ENCODE measurements around the gene TMEM202. TPM values are rescaled to one million over a fixed set of nuclear protein-coding genes. Genes with fewer than 3 reads are reported as not detected.

TMEM202 gene
- total and polyA plus RNA-seq, 2 donors (not counting 1 experiment from before 2014, with no cell fraction given), result not detected

- DNase-seq (no peak), ATAC-seq (ENCODE audit: low read depth) (no peak)
- H3K27me3 ChIP-seq (replicated peaks in 1 of 4; ENCODE audit: control extremely low read depth in 1 of 4, control insufficient read depth in 3 of 4, insufficient read depth in 4 of 4, low read length in 3 of 4), result no peaks in the 10 kb centered on the region
- peaks cover 39% of the 10 kb centered on the region for H4K20me1 ChIP-seq (ENCODE audit: control insufficient read depth, insufficient read depth, low read length, poor library complexity, severe bottlenecking)
- Mint-ChIP-seq H3K4me3 (no peak overlapping the region), H3K27me3 (no peaks in the 10 kb centered on the region), H3K4me1 (peaks cover 16% of the 10 kb centered on the region), H3K9me3 (ENCODE audit: insufficient read depth) (no peaks in the 10 kb centered on the region), H3K27ac (no peak overlapping the region)
- no peak overlapping the region for H2AFZ ChIP-seq (ENCODE audit: insufficient read depth, low read depth, low read length, poor library complexity, severe bottlenecking)
- no peak overlapping the region for H3K4me2 ChIP-seq (replicated peaks; ENCODE audit: low read depth, low read length, poor library complexity, severe bottlenecking)
- WGBS (ENCODE audit: insufficient coverage), result no CpG with 5 or more reads among the region's 1 CpG
- H3K36me3 ChIP-seq (replicated peaks in 1 of 2; ENCODE audit: control extremely low read depth in 1 of 2, control insufficient read depth in 1 of 2, extremely low read depth in 1 of 2, insufficient read depth in 2 of 2, low read length in 1 of 2), result peaks cover 18 to 76% of the 10 kb centered on the region in 2 experiments
- no peaks in the 10 kb centered on the region for H3K9me3 ChIP-seq (ENCODE audit: control extremely low read depth in 1 of 3, control insufficient read depth in 2 of 3, insufficient read depth in 1 of 3, low read length in 2 of 3)
- H3K79me2 ChIP-seq (ENCODE audit: control insufficient read depth, insufficient read depth, low read length), result peaks cover 27% of the 10 kb centered on the region
- peaks cover 0 to 6% of the 10 kb centered on the region in 2 donors for H3K4me1 ChIP-seq (ENCODE audit: control insufficient read depth in 2 of 2, insufficient read depth in 2 of 2, low read length in 2 of 2)
- no peak overlapping the region for H3K4me3 ChIP-seq (ENCODE audit: control extremely low read depth in 1 of 5, extremely low read depth in 1 of 5, insufficient read depth in 1 of 5, low read depth in 2 of 5, low read length in 4 of 5)
- no peak for TF ChIP-seq CTCF (IDR thresholded peaks at IDR 0.05)
- no peak for TF ChIP-seq EZH2 (IDR thresholded peaks at IDR 0.05; ENCODE audit: borderline replicate concordance, insufficient read depth, low read depth, low read length, poor library complexity, severe bottlenecking)
- H3K9ac ChIP-seq (ENCODE audit: low read length), result no peak overlapping the region
- CTCF ChIA-PET, result no interaction called here
- no peak overlapping the region for H3K27ac ChIP-seq (ENCODE audit: low read length in 2 of 2)
- POLR2A ChIA-PET, result no interaction called here
- intact Hi-C loops (cut with micrococcal nuclease), result no loop called here
These were observed 43.6 kb upstream of the TMEM202 start for GRCh38 chr15:72354496-72354895.

GRCh38 chr15:72358121-72358520 lies 40.0 kb upstream of the TMEM202 start:
- Histone ChIP-seq H3K4me3 (ENCODE audit: control extremely low read depth in 1 of 5, extremely low read depth in 1 of 5, insufficient read depth in 1 of 5, low read depth in 2 of 5, low read length in 4 of 5) (no peak overlapping the region), H3K9me3 (ENCODE audit: control extremely low read depth in 1 of 3, control insufficient read depth in 2 of 3, insufficient read depth in 1 of 3, low read length in 2 of 3) (no peaks in the 10 kb centered on the region), H2AFZ (ENCODE audit: insufficient read depth, low read depth, low read length, poor library complexity, severe bottlenecking) (no peak overlapping the region), H3K79me2 (ENCODE audit: control insufficient read depth, insufficient read depth, low read length) (peaks cover 59% of the 10 kb centered on the region), H4K20me1 (ENCODE audit: control insufficient read depth, insufficient read depth, low read length, poor library complexity, severe bottlenecking) (peaks cover 72% of the 10 kb centered on the region), H3K4me2 (replicated peaks; ENCODE audit: low read depth, low read length, poor library complexity, severe bottlenecking) (no peak overlapping the region), H3K27ac (ENCODE audit: low read length in 2 of 2) (no peak overlapping the region), H3K4me1 (ENCODE audit: control insufficient read depth in 2 of 2, insufficient read depth in 2 of 2, low read length in 2 of 2) (peaks cover 0 to 6% of the 10 kb centered on the region in 2 donors), H3K9ac (ENCODE audit: low read length) (no peak overlapping the region), H3K27me3 (replicated peaks in 1 of 4; ENCODE audit: control extremely low read depth in 1 of 4, control insufficient read depth in 3 of 4, insufficient read depth in 4 of 4, low read length in 3 of 4) (no peaks in the 10 kb centered on the region), H3K36me3 (replicated peaks in 1 of 2; ENCODE audit: control extremely low read depth in 1 of 2, control insufficient read depth in 1 of 2, extremely low read depth in 1 of 2, insufficient read depth in 2 of 2, low read length in 1 of 2) (peaks cover 8 to 65% of the 10 kb centered on the region in 2 experiments)
- CTCF ChIA-PET, result no interaction called here
- Mint-ChIP-seq H3K27me3 (no peaks in the 10 kb centered on the region), H3K27ac (no peak overlapping the region), H3K4me3 (no peak overlapping the region), H3K4me1 (peaks cover 16% of the 10 kb centered on the region), H3K9me3 (ENCODE audit: insufficient read depth) (no peaks in the 10 kb centered on the region)
- POLR2A ChIA-PET, result no interaction called here
- WGBS (ENCODE audit: insufficient coverage), result 100% methylated on average over 1 of the region's 3 CpGs
- ATAC-seq (ENCODE audit: low read depth) (no peak), DNase-seq (no peak)
- no peak for TF ChIP-seq EZH2 (IDR thresholded peaks at IDR 0.05; ENCODE audit: borderline replicate concordance, insufficient read depth, low read depth, low read length, poor library complexity, severe bottlenecking)
- TF ChIP-seq CTCF (IDR thresholded peaks at IDR 0.05), result no peak
- intact Hi-C loops (cut with micrococcal nuclease), result no loop called here

Measured in B cell (primary cell).